H1 (cell line): ENCODE measurements around the gene SLCO1C1. TPM values are rescaled to one million over a fixed set of nuclear protein-coding genes. Genes with fewer than 3 reads are reported as not detected.

Source experiments
- CTCF ChIA-PET: fragments of 300-600 bp; sonication (Branson Sonifier 250); formaldehyde crosslinking; loops from one replicate; lab custom pipeline; 2021; ENCODE audit not compliant: partially characterized antibody; lab: Charles Lee
- POLR2A ChIA-PET: fragments of 300-600 bp; sonication (Branson Sonifier 250); formaldehyde crosslinking; loops from one replicate; lab custom pipeline; 2021; ENCODE audit warnings: inconsistent platforms; ENCODE audit not compliant: partially characterized antibody; lab: Charles Lee
- DNase-seq, 2 experiments: peaks; one replicate each; pipeline versions ENCODE4 v3.0.0 to v3.0.0-alpha.2; 2010 to 2022; ENCODE audit warnings: low spot score in 2 of 2, low read depth in 1 of 2, mixed read lengths in 1 of 2
- FAIRE-seq: peaks from 2 replicates; lab custom pipeline; 2011; peaks lifted over from hg19 to GRCh38; lab: Jason Lieb, UNC
- H2AFZ ChIP-seq: 2 replicates; pipeline ENCODE4 v1.8.1; 2012; ENCODE audit warnings: low read length, inconsistent platforms
- H2AK5ac ChIP-seq: 2 replicates; pipeline ENCODE4 v1.6.1; 2013; ENCODE audit warnings: low read depth, low read length
- H2BK120ac ChIP-seq: replicated peaks from 2 replicates; pipeline ENCODE3; 2013; ENCODE audit warnings: low read depth, low read length, inconsistent platforms
- H2BK12ac ChIP-seq: 2 replicates; pipeline ENCODE4 v1.6.1; 2013; ENCODE audit warnings: low read depth, low read length
- H2BK15ac ChIP-seq: 2 replicates; pipeline ENCODE4 v1.6.1; 2013; ENCODE audit warnings: low read length
- H2BK20ac ChIP-seq: 2 replicates; pipeline ENCODE4 v1.6.1; 2013; ENCODE audit warnings: low read length
- H2BK5ac ChIP-seq: 2 replicates; pipeline ENCODE4 v1.6.1; 2013; ENCODE audit warnings: low read depth, low read length
- H3K14ac ChIP-seq: 2 replicates; pipeline ENCODE4 v1.6.1; 2013; ENCODE audit warnings: inconsistent platforms; ENCODE audit not compliant: insufficient read length
- H3K18ac ChIP-seq: 2 replicates; pipeline ENCODE4 v1.6.1; 2013; ENCODE audit warnings: low read length; ENCODE audit errors: extremely low read depth
- H3K23ac ChIP-seq: 2 replicates; pipeline ENCODE4 v1.6.1; 2013; ENCODE audit warnings: inconsistent platforms; ENCODE audit not compliant: insufficient read length
- H3K23me2 ChIP-seq: 2 replicates; pipeline ENCODE4 v1.6.1; 2013; ENCODE audit warnings: low read depth, low read length
- H3K27ac ChIP-seq: 2 replicates; pipeline ENCODE4 v1.6.1; 2011; ENCODE audit warnings: low read depth, low read length, inconsistent platforms
- H3K27me3 ChIP-seq, 4 experiments: replicated peaks in 1 of 4; 1 replicate in 1 of 4; 2 replicates in 3 of 4; pipeline versions ENCODE4 v1.6.1 to v1.8.1; 2011 to 2013; ENCODE audit warnings: low read length in 3 of 4, mild to moderate bottlenecking in 3 of 4, inconsistent platforms in 2 of 4, mixed read lengths in 2 of 4, moderate library complexity in 1 of 4; ENCODE audit not compliant: control insufficient read depth in 3 of 4, insufficient read depth in 3 of 4; ENCODE audit errors: extremely low read depth in 1 of 4
- H3K36me3 ChIP-seq, 4 experiments: 2 replicates each; pipeline versions ENCODE4 v1.6.1 to v1.8.1; 2011 to 2013; ENCODE audit warnings: mild to moderate bottlenecking in 4 of 4, low read length in 3 of 4, moderate library complexity in 2 of 4, control low read depth in 1 of 4, inconsistent platforms in 1 of 4; ENCODE audit not compliant: insufficient read depth in 4 of 4, control insufficient read depth in 2 of 4
- H3K4ac ChIP-seq: replicated peaks from 2 replicates; pipeline ENCODE3; 2013; ENCODE audit warnings: low read length, low read depth, mixed read lengths, inconsistent platforms; ENCODE audit not compliant: insufficient read length
- H3K4me1 ChIP-seq, 4 experiments: replicated peaks in 1 of 4; 1 replicate in 1 of 4; 2 replicates in 3 of 4; pipeline versions ENCODE4 v1.6.1 to v1.8.1; 2011 to 2013; ENCODE audit warnings: low read length in 3 of 4, inconsistent platforms in 2 of 4, mixed read lengths in 1 of 4; ENCODE audit not compliant: insufficient read depth in 4 of 4, control insufficient read depth in 3 of 4
- H3K4me2 ChIP-seq, 2 experiments: 2 replicates each; pipeline versions ENCODE4 v1.6.1 to v1.8.1; 2011 to 2013; ENCODE audit warnings: low read depth in 2 of 2, low read length in 2 of 2, control low read depth in 1 of 2, inconsistent platforms in 1 of 2, mild to moderate bottlenecking in 1 of 2; ENCODE audit not compliant: insufficient read depth in 1 of 2
- H3K4me3 ChIP-seq, 4 experiments: fragments of 200-600, 300-600 bp in 1 of 4; sonication (generic), shearing (Covaris generic), sonication (Bioruptor Twin) in 1 of 4; 2 replicates each; pipeline versions ENCODE4 v1.5.1 to v1.8.1; 2011 to 2016; ENCODE audit warnings: low read length in 4 of 4, low read depth in 3 of 4, control low read depth in 2 of 4, inconsistent platforms in 2 of 4, mild to moderate bottlenecking in 2 of 4, mixed read lengths in 1 of 4, moderate library complexity in 1 of 4; ENCODE audit not compliant: insufficient read depth in 2 of 4; ENCODE audit errors: extremely low read depth in 1 of 4
- H3K56ac ChIP-seq: replicated peaks from 2 replicates; pipeline ENCODE3; 2013; ENCODE audit warnings: low read depth, mild to moderate bottlenecking, mixed read lengths, low read length, inconsistent platforms; ENCODE audit not compliant: insufficient read length
- H3K79me1 ChIP-seq: 2 replicates; pipeline ENCODE4 v1.6.1; 2013; ENCODE audit warnings: low read depth, low read length, control low read depth
- H3K79me2 ChIP-seq, 2 experiments: 2 replicates each; pipeline versions ENCODE4 v1.6.1 to v1.8.1; 2012 to 2013; ENCODE audit warnings: low read length in 2 of 2, mild to moderate bottlenecking in 2 of 2, inconsistent platforms in 1 of 2; ENCODE audit not compliant: insufficient read depth in 2 of 2, control insufficient read depth in 1 of 2
- H3K9ac ChIP-seq, 4 experiments: replicated peaks in 1 of 4; 1 replicate in 1 of 4; 2 replicates in 3 of 4; pipeline versions ENCODE4 v1.6.1 to v1.8.1; 2011 to 2013; ENCODE audit warnings: low read depth in 3 of 4, low read length in 3 of 4, control low read depth in 2 of 4, mild to moderate bottlenecking in 2 of 4, moderate library complexity in 2 of 4, inconsistent platforms in 1 of 4; ENCODE audit errors: extremely low read depth in 1 of 4
- H3K9me3 ChIP-seq, 2 experiments: 2 replicates each; pipeline versions ENCODE4 v1.6.1 to v1.8.1; 2012 to 2013; ENCODE audit warnings: mild to moderate bottlenecking in 2 of 2, moderate library complexity in 2 of 2, control low read depth in 1 of 2, inconsistent platforms in 1 of 2, low read depth in 1 of 2, low read length in 1 of 2, mixed read lengths in 1 of 2; ENCODE audit not compliant: insufficient read depth in 2 of 2
- H4K20me1 ChIP-seq, 2 experiments: replicated peaks in 1 of 2; 2 replicates each; pipeline versions ENCODE3 to v1.8.1; 2011 to 2013; ENCODE audit warnings: inconsistent platforms in 2 of 2, low read length in 2 of 2, mild to moderate bottlenecking in 1 of 2; ENCODE audit not compliant: insufficient read depth in 2 of 2, control insufficient read depth in 1 of 2
- H4K5ac ChIP-seq: 2 replicates; pipeline ENCODE4 v1.6.1; 2013; ENCODE audit warnings: low read length, low read depth, mixed read lengths, inconsistent platforms; ENCODE audit not compliant: insufficient read length
- H4K8ac ChIP-seq: 2 replicates; pipeline ENCODE4 v1.8.0; 2013; ENCODE audit warnings: mild to moderate bottlenecking, moderate library complexity, low read length, inconsistent platforms; ENCODE audit not compliant: insufficient read depth; ENCODE audit errors: extremely low read depth
- H4K91ac ChIP-seq: replicated peaks from 2 replicates; pipeline ENCODE3; 2013; ENCODE audit warnings: low read length, mixed read lengths, inconsistent platforms; ENCODE audit not compliant: insufficient read length
- GABPA ChIP-seq: IDR thresholded peaks from 2 replicates; pipeline ENCODE4 v1.6.1; 2011; ENCODE audit warnings: mild to moderate bottlenecking, low read length, moderate library complexity, borderline replicate concordance; ENCODE audit not compliant: insufficient read depth
- NRF1 ChIP-seq: IDR thresholded peaks from 2 replicates; pipeline ENCODE4 v1.6.1; 2011; ENCODE audit warnings: mild to moderate bottlenecking, low read depth, low read length, improper control_type of control experiment
- POLR2AphosphoS5 ChIP-seq: IDR thresholded peaks from 2 replicates; pipeline ENCODE4 v1.6.1; 2011; ENCODE audit warnings: low read depth, low read length
- SIRT6 ChIP-seq: IDR thresholded peaks from one replicate; pipeline ENCODE4 v1.7.1; 2012; ENCODE audit warnings: low read length, inconsistent platforms
- SUZ12 ChIP-seq: fragments of 200-600 bp; sonication (generic); IDR thresholded peaks from 2 replicates; pipeline ENCODE4 v1.6.1; 2012; ENCODE audit warnings: mild to moderate bottlenecking, inconsistent platforms, low read length, moderate library complexity, mixed read lengths
- WGBS, 2 experiments: shearing (Covaris generic) in 1 of 2; methylation state at CpG; one replicate each; pipeline versions ENCODE4 v1.1.6 to v1.1.7; 2013 to 2015; ENCODE audit warnings: low lambda C conversion rate in 2 of 2, mixed read lengths in 2 of 2, inconsistent platforms in 1 of 2, low coverage in 1 of 2, missing lambda C conversion rate in 1 of 2; ENCODE audit not compliant: insufficient replicate concordance in 2 of 2, insufficient coverage in 1 of 2, insufficient read length in 1 of 2; ENCODE audit errors: extremely low coverage in 1 of 2, missing lambda C conversion rate in 1 of 2; 5-methylcytosine and 5-hydroxymethylcytosine counted together
- polyA plus RNA-seq, 7 experiments: library from polyadenylated mRNA; depleted of rRNA in 3 of 7; stranded (reverse) in 5 of 7; unstranded in 2 of 7; fragments of >200 nt in 5 of 7; fragments of 200-250 nt in 2 of 7; gene quantifications; 1 replicate in 5 of 7; 2 replicates in 1 of 7; 4 replicates in 1 of 7; pipeline versions ENCODE4 v1.2.1 to v1.2.3, GENCODE V29; 2011 to 2013; ENCODE audit warnings: missing spikeins in 2 of 7, mixed read lengths in 2 of 7
- total RNA-seq: library from RNA; stranded (reverse); fragmentation: NEBNext Ultra II Directional; extraction: Animal tissue kit (Norgen Biotek cat#: 25700); gene quantifications from 2 replicates; pipeline ENCODE4 v1.2.1, GENCODE V29; 2021

The SLCO1C1 gene
- total and polyA plus RNA-seq, 2 of the 8 experiments (the other 6 are each of a cell fraction or from before 2014, with no cell fraction given), result 0.18 to 0.74 TPM

DNA sequence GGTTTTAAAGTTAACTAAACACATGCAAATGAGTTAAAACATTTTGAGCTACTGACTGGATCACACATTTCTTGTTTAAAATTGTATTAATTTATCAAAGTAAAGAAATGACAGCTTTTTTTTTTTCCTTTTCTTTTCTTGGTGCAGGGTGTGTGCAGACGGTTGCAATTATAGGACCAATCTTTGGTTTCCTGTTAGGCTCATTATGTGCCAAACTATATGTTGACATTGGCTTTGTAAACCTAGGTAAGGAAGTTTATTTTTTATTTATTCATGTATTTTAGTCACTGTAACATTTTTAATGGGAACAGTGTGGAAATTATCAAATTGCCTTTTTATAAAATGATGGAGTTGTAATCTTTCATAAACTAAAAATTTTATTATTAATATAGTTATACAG is 21.9 kb downstream of the SLCO1C1 start:
- H2BK5ac ChIP-seq, result no peak overlapping the region
- peaks cover 0 to 1% (median 0%) of the 10 kb centered on the region in 4 experiments; a peak in 1 of 7 replicates for H3K27me3 ChIP-seq
- no peaks in the 10 kb centered on the region for H3K79me1 ChIP-seq
- no peak overlapping the region for H3K9ac ChIP-seq
- H2BK20ac ChIP-seq, result no peak overlapping the region
- H3K79me2 ChIP-seq, result no peaks in the 10 kb centered on the region
- TF ChIP-seq POLR2AphosphoS5 (no peak), GABPA (no peak), NRF1 (no peak), SIRT6 (no peak), SUZ12 (no peak)
- POLR2A ChIA-PET, result no interaction called here
- DNase-seq, result no peak
- no peak for FAIRE-seq
- H3K23ac ChIP-seq, result no peak overlapping the region
- no peak overlapping the region for H3K27ac ChIP-seq
- no peak overlapping the region for H3K4me2 ChIP-seq
- no peak overlapping the region for H2AFZ ChIP-seq
- H4K8ac ChIP-seq, result no peak overlapping the region
- H4K20me1 ChIP-seq, result no peaks in the 10 kb centered on the region
- no peak overlapping the region for H2AK5ac ChIP-seq
- no peak overlapping the region for H4K5ac ChIP-seq
- no peak overlapping the region for H3K4ac ChIP-seq
- no peak overlapping the region for H4K91ac ChIP-seq
- H2BK120ac ChIP-seq, result no peak overlapping the region
- no peaks in the 10 kb centered on the region for H3K36me3 ChIP-seq
- no peak overlapping the region for H3K14ac ChIP-seq
- 81% methylated on average over 1 of the region's 1 CpG; no CpG with 5 or more reads in 1 of the 2 experiments for WGBS, 2 experiments
- no peak overlapping the region for H2BK15ac ChIP-seq
- no peak overlapping the region for H2BK12ac ChIP-seq
- H3K23me2 ChIP-seq, result no peaks in the 10 kb centered on the region
- CTCF ChIA-PET, result interaction anchor here (0.9 to 3.7 kb wide), 3 partner anchors 10 to 233 kb away, joined by 3 to 27 read pairs (median 20); no protein-coding TSS in a partner anchor
- H3K4me3 ChIP-seq, result no peak overlapping the region
- H3K9me3 ChIP-seq, result no peaks in the 10 kb centered on the region
- H3K4me1 ChIP-seq, result peaks cover 0 to 4% (median 1%) of the 10 kb centered on the region in 4 experiments; a peak in 2 of 7 replicates
- H3K56ac ChIP-seq, result no peak overlapping the region
- no peak overlapping the region for H3K18ac ChIP-seq
